Activated CD4-positive, alpha-beta T cell treated with anti-CD3 and anti-CD28 coated beads, Interleukin-2, amount 50 U/mL, for 48 hours (primary cell): ENCODE results near the gene AQP12B.
"Not testable (repeated sequence)": the region's sequence is repeated elsewhere in the genome, so short reads cannot be mapped to it uniquely, and the experiment has no call there.

Source experiments
- DNase-seq, 2 experiments: peaks; one replicate each; pipeline ENCODE4 v3.0.0-alpha.2; 2020

AQP12B gene

DNA sequence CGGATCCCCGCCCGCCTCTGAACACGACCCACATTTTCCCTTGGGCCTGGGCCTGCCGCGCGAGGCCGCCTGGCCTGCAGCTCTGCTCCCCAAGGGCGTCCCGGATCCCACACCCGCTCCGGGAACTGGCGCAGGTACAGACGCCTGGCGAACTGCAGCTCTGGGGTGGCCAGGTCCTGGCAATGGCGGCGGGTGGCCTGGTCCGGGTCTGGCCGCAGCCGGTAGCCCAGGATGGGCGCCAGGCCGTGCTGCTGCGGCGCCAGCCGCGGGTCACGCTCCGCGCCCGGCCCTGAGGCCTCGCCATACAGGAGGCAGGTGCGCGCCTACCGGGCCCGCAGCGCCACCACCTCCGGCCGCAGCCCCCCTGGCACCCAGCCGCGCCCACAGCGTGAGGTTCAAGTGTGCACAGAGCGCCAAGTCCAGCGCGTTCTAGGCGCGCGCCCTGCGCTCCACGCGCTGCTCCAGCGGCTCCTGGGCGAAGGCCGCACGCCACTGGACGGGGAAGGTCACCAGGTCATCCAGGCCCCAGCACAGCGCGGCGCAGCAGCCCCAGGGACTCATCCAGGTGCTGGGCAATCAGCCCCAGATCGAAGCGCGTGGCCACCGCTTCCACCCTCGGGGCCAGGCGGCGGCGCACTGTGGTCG lies 18.5 kb upstream of the AQP12B start:
- no peak for DNase-seq

DNA sequence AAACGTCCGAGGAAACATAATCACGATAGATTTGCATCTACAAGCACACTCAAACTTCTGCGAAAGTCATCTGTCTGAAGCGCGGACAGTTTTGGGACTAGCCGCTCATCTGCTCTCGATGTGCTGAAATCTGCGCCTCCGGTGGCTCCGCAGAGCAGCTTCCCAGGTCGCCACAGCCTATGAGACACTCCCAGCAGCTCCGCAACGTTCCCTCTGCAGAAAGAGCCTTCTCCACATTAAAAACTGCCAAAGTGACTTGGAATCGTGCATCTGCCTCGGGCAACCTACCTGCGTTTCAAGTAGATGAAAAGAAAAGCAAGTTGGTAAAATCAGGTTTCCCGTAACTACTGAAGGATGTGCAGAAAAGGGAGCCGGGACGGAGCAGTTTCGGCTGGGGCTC lies 17.9 kb upstream of the AQP12B start:
- not testable (repeated sequence) for DNase-seq

DNA sequence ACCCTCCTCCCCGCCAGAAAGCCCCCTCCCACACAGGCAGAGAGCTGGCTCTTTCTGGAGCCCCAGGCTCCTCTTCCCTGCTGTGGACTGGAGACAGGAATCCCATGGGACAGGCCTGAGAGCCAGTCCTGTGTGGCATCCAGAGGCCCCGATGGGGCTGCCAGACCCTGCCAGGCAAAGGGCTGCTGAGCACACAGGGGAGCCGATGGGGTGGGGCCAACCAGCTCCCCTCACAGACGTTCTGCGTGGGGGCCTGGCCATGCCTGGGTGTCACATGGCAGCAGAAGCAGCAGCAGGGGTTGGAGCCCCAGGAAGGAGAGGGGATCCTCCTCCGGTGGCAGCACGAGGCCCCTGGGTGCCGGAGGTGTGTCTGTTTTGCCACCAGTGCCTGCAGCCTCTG lies 17.1 kb upstream of the AQP12B start:
- DNase-seq = not testable (repeated sequence)

DNA sequence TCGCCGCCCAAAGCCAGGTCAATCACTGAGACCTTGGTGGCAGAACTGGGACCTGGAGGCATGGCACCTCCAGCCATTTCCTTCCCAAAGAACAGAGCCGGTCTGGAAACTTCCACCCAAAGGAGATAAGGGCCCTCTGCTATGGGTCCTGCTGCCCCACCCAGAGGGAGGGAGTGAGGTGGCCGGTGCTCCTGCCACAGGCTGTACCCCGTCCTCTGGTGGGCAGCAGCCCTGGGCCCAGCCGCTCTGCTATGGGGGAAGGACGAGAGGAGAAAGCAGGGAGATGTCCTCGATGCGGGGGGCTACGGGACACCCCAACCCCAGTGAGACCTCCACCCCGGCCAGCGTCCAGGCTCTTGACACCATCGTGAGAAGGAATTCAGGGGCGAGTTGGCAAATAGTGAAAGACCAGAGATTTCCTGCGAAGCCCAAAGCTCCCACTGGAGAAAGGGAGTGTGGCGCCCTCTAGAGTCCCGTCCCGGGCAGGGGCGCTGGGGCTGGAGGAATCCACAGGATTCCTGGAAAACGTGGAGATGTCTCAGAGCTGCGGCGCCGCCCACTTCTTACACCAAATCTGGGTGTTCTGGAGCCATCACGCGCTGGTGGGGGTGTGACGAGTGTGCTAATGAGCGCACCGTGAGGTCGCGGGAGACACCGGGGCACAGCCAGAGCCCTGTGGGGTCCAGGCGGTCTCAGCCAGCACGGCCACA lies 16.3 kb upstream of the AQP12B start:
- DNase-seq = not testable (repeated sequence)

DNA sequence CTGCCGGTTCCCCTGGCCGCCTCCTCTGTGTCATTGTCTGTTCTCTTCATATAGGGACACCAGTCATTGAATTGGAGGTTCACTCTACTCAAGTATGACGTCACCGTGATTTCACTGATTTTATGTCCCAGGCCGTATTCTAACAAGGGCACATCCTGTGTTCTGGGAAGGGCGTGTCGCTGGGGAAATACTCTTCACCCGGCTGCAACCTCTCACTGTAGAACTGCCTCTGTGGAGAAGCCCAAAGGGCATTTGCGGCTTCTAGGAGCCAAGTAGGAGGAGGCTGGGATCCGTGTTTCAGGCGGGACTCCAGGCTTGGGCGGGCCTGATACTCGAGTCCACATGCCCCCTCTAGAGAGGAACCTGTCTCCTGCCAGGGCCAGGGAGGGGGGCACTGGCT lies 13.8 kb upstream of the AQP12B start:
- not testable (repeated sequence) for DNase-seq

DNA sequence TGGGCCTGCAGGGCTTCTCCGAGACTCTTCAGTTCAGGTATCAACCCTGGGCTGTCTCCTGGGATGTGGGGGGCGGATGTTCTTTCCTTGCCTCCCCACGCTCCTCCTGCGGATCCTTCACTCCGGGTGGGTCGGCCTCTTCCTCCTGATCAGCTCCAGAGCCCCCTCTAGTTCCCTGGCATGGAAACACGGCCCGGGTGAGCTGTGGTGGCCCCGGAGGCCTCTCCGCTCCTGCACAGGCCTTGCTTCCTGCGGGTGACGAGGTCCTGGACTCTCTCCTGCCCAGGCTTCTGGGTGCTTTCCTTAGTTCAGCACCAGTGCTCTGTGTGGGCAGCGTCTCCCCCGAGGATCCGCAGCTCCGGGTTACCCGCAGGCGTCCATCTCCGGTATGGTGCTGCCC lies 12.9 kb upstream of the AQP12B start:
- not testable (repeated sequence) for DNase-seq

DNA sequence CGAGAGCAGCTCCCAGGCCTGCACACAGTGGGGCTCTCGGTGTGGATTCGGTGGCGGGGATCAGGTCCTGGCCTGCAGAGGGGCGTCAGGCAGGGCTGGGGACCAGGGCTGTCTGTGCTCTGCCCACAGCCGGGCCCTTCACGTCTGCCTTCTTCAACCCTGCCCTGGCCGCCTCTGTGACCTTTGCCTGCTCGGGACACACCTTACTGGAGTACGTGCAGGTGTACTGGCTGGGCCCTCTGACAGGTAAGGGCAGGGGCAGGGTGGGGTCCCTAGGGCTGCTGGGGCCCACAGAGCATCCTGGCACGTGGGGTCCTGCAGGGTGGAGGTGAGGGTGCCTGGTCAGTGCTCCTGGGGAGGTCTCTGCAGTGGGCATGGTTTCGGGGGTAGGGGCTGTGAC lies 11.6 kb upstream of the AQP12B start:
- DNase-seq = not testable (repeated sequence)

DNA sequence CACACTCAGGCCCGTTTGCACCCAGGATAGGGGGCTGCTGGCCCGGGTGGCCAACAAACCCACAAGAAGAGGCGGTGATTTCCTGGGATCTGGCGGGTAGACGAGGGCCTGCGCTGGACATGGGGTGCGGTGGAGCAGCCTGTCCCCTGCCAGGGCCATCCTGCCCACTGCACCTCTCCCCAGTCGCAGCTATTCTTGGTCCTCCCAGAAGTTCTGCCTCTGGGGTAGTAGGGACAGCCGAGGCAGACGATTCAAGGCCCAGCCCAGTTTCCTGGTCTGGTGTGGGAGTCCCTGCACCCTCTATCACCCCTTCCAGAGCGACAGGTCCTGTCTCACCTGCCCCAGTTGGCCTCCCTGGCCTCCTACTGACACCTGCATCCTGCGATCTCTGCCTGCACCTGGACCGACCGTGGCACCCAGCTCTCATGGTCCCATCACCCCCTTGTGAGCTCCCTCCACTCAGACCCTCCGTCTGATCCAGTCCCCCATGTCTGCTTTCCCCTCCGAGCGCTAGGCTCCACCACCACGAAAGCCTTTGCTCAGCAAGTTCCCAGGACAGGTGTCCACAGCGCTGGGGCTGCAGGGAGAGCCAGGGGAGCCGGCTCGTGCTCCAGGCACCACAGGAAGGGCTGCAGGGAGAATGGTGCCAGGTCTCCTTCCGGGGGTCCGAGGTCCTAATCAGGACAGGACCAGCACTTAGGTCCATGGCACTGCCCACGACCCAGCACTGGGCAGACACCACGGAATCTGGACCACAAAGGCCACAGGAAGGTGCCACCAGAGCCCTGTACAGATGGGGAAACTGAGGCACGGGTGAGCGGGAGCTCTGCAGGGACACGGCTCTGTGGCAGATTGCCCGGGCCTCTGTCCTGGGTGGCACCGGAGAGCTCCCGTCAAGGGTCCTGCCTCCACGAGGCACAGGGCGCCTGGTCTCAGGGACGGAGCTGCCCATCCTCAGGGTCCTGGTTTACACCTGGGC lies 10.2 kb upstream of the AQP12B start:
- DNase-seq = not testable (repeated sequence)

DNA sequence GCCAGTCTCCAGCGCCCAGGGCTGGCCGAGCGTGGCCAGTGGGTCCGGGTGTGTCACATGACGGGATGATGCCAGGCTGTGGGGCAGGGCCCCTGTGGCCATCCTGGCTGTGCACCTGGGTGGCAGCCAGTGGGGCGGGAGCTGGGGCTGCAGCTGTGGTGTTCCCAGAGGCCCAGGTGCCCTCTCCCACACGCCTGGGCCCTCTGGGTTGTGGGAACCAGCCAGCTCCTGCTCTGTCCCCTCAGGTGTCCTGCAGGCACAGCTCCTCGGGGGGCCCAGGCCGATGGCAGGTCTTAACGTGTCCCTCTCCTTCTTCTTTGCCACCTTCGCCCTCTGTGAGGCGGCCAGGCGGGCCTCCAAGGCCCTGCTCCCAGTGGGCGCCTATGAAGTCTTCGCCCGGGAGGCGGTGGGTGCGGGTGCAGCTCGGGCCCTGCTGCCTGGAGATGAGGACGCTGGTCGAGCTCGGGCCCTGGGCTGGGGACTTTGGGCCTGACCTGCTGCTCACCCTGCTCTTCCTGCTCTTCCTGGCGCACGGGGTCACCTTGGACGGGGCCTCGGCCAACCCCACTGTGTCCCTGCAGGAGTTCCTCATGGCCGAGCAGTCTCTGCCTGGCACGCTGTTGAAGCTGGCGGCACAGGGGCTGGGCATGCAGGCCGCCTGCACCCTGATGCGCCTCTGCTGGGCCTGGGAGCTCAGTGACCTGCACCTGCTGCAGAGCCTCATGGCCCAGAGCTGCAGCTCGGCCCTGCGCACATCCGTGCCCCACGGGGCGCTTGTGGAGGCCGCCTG lies 9.1 kb upstream of the AQP12B start, which contains the start of gene AQP12A:
Gene AQP12A, plus strand, starts transcription at position 236 of the 790 bp plus-strand sequence. Its CDS starts 48 bp downstream, at position 284.
- DNase-seq = peak in 1 of 2 experiments; percentile 1

DNA sequence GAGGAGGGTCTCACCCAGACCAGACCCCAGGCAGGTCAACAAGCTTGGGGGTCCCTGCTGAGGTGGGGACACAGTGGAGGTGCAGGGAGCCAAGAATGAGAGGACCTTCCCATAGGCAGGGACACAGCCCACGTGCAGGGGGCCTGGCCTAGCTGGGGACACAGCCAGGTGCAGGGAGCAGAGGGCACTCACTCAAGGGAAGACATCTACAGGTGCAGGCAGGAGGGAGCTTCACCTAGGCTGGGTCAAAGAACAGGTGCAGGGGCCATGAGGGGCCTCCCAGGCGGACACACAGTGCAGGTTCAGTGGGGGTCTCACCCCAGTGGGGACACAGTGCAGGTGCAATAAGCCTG lies 8.4 kb upstream of the AQP12B start:
- DNase-seq = not testable (repeated sequence)

DNA sequence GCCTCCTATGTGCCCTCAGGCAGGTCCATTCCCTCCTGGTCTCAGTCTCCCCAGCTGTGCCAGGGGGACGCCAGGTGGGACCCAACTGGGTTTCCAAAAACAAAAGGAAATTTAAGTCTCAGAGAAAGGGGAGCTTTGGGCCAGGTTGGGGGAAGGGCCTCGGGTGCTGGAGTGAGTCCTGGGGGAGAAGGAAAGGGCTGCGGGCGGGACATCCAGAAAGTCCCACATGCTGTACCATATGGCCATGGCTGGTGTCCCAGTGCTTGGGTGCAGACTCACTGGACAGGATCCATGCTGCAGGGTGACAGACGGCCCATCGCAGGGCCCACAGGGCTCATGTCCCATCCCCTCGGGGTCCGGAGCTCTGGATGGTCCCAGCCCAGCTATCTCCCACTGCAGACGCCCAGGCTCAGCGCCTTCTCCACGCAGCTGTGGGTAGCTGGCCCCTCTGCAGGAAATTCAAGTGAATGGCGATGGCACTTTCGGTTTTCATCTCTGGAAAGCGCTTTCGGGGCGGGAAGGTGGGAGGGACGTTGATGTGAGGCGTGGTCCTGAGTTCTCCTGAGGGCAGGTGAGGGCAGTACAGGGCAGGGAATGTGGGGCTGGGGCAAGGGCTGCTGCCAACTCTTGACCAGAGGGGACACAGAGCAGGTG lies 7.9 kb upstream of the AQP12B start:
- DNase-seq = not testable (repeated sequence)

DNA sequence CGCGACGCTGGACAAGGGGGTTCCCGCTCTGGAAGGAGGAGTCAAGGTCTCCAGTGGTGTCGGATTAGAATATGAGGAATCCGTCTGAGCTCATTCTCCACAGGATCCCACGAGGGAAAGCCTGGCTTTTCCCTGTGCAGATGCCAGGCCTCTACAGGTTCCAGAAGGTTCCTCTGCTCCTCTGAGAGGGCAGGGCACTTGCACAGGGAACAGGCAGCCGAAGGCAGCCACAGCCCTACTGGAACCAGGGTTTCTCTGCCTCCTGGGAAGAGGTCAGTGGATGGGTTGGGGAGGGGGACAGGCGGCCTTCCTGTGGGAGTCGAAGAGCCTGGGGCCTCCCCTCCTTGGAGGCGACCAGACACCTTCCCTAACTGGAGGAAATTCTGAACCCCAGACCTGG lies 7.3 kb upstream of the AQP12B start:
- DNase-seq = no peak

DNA sequence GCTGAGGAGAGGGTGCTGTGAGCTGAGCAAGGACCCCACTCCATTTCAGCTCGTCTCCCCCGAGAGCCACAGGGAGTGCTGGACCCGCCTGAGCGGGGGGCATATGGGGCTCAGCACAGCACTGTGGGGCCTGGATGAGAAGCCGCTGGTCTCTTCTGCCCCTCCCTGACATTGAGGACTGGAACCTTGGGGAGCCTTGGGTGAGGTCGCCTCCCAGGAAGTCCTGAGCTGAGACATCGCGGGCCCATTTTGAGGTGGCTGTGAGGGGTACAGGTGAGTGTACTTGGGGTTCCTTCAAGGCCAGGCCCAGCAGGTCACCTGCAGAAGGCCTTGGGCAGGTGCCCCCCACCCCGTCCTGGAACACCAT lies 5.9 kb upstream of the AQP12B start:
- DNase-seq = no peak

DNA sequence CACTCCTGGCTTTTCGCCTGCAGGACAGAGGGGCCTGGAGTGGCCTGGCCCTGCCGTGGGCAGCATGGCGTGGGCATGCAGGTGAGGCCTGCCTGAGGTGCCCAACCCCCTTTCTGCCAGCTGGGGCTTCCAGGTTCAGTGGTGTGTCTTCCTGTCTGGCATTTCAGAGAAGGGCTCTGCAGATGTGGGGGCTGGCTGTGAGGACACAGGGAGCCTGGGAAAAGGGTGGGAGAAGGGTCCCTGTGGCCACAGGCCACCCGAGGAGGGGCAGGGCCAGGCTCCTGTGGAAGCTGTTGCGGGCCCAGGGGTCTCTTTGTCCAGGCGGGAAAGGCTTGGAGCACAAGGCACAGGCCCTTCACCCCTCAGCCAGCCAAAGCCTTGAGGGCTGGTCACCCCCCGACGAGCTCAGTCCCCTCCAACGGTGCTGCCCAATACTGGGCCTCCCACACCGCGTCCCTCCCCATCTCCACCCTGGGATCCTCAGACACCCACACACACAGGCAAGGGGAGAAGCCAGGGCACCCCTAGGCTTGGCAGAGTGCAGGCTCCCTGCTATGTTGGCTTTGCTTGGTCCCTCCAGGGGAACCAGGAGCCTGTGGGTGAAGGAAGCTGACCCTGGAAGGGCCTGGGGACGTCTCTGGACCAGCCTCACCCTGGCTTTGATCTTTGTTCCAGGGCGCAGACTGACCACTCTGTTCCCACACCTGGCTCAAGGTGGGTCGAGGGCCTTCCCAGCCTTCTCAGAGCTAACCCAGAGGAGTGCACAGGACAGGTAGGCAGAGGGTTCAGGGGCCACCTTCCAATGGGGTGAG lies 5.3 kb upstream of the AQP12B start:
- no peak for DNase-seq

DNA sequence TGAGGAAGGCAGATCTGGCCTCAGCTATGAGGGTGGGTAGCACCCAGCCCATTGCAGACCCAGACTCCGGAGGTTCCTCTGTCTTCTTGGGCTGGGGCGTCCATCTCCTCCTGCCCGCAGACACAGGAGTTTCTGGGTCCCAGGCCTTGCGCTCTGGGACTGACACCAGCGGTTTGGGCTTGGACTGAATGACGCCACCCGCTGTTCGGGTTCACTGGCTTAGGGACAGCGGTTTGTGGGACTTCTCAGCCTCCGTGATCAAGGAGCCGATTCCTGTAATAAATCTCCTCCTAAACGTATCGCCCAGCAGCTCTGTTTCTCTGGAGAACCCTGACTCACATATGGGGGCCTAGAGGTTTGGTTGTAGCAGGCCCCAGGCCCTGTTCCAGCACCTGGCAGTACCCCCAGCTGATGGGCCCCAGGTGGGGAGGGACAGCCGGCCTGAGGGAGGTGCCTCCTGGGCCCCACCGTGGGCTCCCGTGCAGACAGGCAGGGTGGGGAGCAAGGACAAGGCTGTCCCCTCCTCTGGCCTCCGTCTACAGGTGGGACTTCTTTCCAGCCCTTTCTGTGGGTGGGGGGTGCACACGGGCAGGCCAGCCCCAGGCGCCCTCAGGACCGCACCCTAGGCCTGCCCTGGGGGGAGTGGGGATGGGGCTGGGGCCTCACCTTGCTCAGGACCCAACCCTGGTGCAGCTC lies 4.5 kb upstream of the AQP12B start:
- DNase-seq = no peak

DNA sequence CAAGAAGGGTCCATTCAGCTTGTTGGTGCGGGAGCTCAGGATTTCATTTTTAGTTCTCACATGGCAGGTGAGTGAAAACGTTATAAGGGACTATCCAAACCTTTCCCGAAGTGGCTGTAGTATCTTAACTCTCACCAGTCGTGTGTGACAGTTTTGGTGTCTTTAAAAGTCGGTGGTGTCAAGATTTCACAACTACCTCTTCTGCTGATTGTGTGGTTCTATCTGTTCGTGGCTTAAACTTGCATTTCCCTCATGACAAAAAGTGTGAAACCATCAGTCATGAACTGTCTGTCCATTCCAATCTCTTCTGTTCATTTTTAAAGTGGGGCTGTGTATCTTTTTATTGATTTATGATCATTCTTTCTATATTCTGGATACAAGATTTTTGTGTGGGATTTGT lies 3.8 kb upstream of the AQP12B start:
- no peak for DNase-seq

DNA sequence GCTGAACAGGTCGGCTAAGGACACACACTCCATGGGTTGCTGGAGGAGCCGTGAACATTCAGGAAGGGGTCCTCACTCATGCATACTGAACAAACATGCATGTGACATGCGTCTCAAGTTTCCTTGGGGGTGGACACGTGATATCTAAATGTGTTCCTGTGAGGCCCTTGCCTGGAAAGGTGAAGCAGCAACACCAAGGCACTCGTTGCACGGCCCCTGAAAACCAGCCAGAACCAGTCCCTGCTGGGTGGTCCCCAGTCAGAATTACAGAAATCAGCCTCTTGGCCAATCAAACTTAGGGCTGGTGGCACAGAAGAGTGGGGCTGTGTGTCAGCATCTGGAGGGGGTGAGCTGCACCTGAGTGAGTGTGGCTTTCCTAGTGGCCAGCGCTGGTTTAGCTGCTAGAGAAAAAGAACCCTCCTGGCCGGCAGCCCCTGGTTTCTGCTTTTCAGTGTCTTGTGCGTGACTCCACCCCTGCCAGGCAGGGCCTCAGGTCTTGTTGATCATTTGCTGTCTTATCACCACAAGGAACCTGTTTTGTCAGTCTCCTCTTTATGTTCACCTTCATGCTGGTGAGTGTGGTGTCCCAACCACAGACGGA lies 3.2 kb upstream of the AQP12B start:
- DNase-seq = no peak

DNA sequence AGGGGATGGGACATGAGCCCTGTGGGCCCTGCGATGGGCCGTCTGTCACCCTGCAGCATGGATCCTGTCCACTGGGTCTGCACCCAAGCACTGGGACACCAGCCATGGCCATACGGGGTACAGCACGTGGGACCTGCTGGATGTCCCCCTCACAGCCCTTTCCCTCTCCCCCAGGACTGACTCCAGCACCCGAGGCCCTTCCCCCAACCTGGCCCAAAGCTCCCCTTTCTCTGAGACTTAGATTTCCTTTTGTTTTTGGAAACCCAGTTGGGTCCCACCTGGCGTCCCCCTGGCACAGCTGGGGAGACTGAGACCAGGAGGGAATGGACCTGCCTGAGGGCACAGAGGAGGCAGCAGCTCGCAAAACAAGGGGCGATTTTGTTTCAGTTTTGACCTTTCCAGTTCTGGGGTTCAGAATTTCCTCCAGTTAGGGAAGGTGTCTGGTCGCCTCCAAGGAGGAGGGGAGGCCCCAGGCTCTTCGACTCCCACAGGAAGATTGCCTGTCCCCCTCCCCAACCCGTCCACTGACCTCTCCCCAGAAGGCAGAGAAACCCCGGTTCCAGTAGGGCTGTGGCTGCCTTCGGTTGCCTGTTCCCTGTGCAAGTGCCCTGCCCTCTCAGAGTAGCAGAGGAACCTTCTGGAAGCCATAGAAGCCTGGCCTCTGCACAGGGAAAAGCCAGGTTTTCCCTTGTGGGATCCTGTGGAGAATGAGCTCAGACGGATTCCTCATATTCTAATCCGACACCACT lies 1.5 kb upstream of the AQP12B start:
- DNase-seq = not testable (repeated sequence)

DNA sequence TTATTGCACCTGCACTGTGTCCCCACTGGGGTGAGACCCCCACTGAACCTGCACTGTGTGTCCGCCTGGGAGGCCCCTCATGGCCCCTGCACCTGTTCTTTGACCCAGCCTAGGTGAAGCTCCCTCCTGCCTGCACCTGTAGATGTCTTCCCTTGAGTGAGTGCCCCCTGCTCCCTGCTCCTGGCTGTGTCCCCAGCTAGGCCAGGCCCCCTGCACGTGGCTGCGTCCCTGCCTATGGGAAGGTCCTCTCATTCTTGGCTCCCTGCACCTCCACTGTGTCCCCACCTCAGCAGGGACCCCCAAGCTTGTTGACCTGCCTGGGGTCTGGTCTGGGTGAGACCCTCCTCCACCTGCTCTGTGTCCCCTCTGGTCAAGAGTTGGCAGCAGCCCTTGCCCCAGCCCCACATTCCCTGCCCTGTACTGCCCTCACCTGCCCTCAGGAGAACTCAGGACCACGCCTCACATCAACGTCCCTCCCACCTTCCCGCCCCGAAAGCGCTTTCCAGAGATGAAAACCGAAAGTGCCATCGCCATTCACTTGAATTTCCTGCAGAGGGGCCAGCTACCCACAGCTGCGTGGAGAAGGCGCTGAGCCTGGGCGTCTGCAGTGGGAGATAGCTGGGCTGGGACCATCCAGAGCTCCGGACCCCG lies 769 bp upstream of the AQP12B start:
- DNase-seq = not testable (repeated sequence)
